ENCODE measurements around the gene DIPK2B.

The DIPK2B gene, protein sequence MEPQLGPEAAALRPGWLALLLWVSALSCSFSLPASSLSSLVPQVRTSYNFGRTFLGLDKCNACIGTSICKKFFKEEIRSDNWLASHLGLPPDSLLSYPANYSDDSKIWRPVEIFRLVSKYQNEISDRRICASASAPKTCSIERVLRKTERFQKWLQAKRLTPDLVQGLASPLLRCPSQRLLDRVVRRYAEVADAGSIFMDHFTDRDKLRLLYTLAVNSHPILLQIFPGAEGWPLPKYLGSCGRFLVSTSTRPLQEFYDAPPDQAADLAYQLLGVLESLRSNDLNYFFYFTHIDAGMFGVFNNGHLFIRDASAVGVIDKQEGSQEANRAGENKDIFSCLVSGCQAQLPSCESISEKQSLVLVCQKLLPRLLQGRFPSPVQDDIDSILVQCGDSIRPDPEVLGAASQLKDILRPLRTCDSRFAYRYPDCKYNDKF

DNA sequence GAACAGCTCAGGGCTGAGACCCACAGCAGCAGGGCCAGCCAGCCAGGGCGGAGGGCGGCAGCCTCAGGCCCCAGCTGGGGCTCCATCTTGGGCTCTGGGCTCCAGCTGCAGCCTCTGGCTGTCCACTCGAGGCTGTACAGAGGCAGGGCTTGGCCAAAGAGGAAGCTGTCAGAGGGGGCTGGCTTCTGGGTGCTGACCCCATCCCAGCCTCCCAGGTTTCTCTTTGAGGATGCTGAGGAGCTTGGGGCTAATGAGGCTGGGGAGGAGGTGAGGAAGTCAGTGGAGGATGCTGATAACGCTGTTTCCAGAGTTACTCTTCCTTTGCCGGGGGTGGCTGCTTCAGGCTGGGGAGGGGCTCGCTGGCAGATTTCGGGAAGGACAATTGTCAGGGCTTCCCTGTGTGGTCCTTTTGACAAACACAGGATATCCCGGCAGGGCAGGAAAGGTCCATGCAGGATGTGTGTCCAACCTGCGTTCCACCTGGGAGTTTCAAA, at the start of gene DIPK2B:
Gene DIPK2B, minus strand, starts transcription at position 136 of the 494 bp plus-strand sequence. Its CDS starts 50 bp downstream, at position 86.
- DNase-seq, result no peak

DNA sequence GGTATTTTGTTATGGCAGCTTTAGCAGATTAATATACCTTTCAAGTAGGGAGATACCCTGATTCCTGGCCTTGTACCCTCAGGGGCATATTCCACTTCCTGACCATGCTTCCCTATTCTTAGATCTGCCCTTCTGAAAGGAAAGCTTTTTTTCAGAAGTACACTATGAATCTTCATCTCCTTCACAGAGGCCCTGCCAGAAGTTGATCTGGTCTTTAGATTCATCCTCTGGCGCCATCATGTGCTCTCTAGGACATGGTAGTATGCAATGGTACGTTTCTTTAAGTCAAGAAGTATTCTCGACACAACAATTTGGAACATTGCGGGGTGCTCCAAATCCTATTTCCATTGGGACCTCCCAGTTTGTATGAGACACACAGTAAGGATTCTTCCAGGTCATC, 39.6 kb upstream of the DIPK2B start:
- no peak for DNase-seq

DNA sequence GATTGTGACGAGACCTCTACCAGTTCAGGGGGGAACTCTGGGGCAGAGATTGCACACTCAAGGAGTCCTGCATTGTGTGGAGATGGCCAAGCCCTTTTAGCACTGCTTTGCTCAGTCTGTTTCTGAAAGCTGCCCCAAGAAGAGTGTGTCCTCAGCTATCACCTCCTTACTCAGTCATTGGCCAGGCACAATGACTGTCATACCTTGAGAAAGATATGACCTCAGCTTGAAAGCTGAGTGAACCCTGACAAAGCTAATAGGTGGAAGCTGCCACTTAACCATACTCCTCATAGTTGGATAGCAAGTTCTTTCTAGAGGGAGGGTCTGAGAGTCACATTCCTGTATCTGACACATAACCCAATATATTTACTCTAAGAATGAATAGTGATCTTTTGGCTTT, 37.8 kb upstream of the DIPK2B start:
- no peak for DNase-seq

DNA sequence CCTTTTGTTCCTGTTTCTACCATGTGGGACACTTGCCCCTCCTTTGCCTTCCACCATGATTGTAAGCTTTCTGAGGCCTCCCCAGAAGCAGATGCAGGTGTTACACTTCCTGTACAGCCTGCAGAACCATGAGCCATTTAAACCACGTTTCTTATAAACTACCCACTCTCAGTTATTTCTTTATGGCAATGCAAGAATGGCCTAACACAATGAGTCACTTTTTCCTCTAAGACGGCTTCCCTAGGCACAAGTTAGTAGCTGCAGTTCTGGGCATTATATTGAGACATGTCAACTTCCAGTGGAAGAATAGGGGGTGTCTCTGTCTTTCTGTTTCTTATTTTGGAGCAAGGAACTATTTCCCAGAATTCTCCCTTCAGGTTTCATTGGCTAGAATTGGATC, 32.9 kb upstream of the DIPK2B start:
- no peak for DNase-seq

DNA sequence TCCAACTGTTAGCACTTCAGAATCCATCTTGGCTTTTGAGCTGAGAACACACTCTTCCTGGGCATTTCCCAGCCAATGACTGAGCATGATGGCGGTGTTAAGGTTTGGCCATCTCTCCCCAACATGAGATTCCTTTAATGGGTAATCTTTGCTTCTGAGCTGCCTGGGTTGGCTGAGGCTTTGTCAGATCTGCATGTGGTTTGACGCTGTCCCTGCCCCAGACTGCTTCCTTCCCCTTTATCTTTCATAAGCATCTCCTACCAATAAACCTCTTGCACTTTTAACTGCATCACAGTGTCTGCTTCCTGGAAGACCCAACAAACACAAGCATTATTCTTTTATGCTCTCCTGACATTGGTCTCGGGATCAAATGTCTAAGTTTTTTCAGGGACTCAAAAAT, 31.5 kb upstream of the DIPK2B start:
- no peak for DNase-seq

DNA sequence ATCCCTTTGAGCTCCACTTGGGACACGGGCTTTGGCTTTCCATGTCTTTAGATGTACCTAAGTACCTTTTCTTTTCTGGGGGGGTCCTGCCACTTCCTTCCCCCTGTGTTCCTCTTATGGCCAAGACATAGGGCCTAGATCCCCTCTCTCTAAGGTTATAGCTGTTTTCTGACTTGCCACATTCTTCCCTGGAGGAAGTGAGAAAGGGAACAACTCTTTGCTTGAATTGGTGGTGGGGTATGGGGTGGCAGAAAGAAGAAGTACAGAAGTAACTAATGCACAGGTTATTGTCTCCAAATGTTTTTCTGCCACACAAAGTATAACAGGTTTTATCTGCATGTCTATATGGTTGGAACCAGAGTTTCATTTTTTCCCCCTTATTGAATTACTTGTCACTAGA, 29.7 kb upstream of the DIPK2B start:
- DNase-seq, result no peak

DNA sequence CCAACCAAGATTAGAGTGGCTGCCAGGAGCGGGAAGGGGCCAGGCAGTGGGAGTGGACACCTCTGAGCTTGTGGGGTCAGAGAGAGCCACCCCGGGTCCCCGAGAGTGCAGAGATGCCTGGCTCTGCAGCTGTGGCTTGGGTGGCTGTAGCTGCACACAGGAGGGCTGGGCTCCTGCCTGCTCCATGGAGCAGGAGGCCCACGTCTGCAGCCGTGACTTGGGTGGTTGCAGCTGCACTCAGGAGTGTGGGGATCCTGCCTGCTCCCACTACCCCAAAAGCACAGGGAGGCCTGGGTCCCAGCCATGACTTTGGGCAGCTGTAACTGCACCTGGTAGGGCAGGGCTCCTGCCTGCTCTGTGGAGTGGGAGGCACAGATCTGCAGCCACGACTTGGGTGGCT, 28.7 kb upstream of the DIPK2B start:
- no peak for DNase-seq

DNA sequence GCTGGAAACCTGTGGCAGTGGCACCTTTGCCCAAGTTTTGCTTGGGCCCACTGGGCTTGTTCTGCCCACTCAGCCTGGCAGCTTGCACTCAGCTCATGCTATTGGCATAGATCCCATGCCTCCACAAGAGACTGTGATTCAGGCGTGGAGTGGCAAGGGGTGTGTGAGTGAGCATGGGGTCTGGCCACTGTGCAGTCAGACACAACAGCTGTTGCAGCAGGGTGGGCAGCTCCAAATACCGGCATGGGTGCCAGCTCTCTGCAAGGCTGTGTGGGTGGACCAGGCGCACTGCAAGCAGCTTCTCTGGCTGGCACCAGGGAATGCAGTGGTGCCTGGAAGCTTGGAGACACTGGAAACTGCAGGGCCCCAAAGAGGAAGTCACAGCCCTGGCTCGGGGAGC, 27.4 kb upstream of the DIPK2B start:
- no peak for DNase-seq

DNA sequence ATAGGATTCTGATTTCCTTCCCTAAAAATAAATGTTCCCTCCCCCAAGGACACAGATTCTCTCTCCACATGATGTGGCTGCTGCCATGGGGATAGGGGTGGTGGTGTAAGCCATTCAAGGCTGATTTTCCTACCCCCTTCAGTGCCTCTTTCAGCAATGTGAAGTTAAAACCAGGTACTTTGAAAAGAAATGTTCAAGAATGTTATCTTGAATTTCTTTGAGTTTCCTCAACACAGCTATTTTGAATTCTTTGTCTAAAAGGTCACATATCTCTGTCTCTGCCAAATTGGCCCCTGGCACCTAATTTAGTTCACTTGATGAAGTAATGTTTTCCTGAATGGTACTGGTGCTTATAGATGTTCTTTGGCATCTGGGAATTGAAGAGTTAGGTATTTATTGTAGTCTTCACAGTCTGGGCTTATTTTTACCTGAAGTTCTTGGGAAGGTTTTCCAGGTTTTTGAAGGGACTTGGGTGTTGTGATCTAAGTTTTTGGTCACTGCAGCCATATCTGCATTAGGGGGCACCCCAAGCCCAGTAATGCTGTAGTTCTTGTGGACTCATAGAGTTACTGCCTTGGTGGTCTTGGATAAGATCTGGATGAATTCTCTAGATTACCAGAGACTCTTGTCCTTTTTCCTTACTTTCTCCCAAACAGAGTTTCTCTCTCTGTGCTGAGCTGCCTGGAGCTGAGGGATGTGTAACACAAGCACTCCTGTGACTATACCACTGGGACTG, 7.6 kb upstream of the DIPK2B start:
- no peak for DNase-seq

DNA sequence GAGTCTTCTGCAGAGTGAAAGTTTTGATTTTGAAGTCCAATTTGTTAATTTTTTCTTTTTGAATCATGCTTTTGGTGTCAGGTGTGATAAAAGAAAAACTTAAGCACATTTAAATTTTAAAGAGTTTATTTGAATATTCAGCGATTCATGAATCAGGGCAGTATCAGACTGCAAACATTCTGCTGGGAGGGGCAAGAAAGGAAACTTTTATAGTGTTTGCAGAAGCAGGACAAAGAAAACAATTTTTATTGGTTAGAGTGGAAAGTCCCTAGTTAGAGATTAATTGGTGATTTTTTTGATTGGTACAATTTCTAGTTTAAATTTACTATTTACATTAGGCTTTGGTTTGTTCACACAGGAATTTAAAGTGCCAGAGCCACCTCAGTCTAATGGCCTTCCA, 1.5 kb upstream of the DIPK2B start:
- no peak for DNase-seq

DNA sequence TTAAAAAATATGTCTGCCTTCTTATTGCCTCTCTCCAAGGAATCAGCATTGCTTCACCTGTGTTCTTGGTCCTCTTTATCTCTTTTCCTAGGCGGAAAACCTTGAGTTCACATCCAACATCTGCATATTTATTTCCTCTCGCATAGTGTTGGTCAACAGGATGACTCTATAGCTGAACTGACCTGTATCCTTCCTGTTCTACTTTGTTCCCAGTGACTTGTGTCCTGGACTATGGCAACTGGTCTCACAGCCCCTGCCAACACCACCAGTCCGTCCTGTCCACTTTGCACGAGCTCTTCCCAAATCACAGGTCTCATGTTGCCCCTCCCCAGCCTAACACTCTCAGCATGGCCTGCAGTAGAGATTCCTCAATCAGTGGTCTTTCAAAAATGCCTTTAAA, 2.0 kb downstream of the DIPK2B start:
- no peak for DNase-seq

DNA sequence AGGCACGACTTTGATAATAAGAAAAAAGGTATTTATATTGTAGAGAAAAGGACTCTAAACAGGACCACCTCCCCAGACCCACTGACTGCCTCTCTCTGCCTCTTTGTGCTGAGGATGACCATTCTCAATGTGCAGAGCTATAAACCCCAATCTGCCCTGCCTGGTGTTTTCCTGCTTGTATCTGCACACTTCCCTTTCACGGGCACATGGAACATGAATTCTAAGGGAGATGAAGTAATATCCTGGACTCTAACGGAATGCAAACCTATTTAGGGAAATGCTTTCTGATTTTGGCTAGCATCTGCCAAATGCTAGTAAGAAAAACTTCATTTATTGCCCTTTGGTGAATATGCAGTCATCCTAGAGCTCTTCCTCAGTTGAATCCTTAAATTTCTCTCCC, 2.4 kb downstream of the DIPK2B start:
- no peak for DNase-seq

DNA sequence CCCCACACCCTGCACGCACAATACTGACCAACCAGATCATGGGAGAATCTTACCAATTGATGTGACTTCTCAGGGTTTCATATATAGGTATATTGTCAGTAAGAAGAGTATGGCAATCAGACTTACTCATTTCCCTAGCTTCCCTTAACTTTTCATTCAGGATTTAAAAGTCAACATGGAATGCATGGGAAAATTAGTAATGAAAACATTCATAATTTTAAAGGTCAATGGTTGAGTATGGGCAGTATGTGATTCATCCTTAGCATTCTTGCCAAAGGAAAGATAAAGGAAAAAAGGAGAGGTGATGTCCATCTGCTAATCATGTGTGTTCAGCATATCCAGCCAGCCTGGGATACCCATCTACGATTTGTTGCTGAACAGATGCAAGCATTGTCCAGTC, 4.0 kb downstream of the DIPK2B start:
- DNase-seq, result no peak

DNA sequence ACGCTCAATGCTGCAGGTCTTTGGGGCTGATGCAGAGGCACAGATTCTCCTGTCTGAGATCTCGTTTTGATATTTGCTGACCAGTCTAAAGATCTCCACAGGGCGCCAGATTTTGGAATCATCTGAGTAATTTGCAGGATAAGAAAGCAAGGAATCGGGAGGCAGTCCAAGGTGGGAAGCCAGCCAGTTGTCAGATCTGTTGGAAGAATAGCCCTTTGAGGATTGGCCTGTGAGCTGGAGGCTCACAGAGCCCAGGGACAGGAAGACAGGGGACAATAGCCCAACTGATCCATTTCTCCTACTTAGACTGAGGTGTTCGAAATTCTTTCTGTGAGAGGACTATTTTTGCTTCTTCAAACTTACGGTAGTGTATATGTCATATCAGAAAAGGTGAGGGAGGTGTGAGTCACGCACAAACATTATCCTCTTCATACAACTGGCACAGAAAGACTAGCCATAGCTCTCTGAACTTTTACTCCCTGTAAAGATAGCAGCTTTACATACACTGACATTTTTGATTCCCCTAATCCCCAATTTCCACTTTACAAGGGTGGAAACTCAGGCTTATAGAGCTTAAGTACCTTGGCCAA, 8.8 kb downstream of the DIPK2B start:
- DNase-seq, result no peak

DNA sequence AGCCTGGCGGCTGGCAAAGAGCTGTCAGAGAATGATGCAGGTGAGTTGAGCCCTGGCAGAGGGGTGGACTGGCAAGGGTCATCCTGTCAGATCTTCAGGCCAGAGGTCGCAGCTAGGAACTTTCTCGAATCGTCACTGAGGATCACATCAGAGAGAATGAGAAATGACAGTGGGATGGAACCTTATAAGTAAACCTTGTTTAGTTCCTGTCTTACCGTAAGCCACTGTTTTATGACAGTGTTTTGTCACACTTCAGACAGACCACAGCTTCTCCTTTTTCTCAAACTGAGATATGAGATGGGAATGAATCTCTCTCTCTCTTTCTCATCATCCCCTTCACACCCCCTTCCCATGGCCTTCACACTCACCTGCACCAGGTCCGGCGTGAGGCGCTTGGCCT, 9.3 kb downstream of the DIPK2B start:
- DNase-seq, result no peak

DNA sequence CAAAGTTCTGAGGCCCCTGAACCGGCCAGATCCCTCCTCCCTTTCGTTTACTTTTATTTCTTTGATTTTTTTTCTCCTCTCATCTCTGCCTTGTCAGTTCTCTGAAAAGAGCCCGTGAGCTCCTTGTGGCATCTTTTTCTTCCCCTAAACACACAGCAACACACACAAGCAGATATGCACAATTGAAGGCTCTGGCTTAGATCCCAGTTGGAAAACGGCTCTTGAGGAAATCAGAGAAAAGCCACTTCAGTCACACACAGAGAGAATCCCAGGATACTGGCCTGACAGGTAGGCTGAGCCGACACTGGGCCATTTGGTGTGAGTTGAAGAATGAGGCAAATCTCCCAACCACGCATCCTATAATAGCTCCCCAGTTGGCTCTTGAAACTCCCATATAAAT, 12.9 kb downstream of the DIPK2B start:
- DNase-seq, result no peak

DNA sequence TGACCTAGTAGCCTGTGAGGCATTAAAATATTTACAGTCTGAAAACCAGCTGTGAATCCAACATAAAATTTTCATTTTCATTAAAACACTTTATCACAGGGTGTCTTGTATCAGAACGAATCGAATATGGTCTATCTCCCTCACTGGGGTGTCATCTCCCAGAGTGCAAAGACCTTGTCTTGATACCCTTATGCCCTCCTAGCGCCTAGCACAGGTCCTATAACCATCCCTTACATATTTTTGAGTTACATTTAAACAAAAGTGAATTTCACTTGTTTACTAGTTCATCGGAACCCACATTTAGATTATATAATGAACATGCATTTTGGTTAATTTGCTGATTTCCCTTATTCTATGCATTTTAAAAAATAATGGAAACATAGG, 14.0 kb downstream of the DIPK2B start:
- DNase-seq, result no peak

DNA sequence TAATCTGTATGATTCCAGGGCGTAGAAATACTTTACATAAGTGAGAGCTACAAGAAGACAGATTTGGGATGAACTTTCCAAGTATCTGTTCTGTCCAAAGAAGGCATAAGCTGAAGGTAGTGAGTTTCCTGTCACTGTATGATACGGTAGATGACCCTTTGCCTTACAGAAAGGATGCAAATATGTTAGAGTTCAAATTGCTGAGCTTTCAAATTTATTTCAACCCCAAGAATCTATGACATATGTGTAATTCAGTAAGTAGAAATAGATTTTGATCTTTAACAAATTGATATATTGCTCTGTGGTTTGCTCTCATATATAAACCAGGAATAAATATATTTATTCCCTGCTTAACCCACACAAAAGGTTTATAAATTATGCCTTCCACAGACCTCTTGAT, 16.5 kb downstream of the DIPK2B start:
- no peak for DNase-seq

DNA sequence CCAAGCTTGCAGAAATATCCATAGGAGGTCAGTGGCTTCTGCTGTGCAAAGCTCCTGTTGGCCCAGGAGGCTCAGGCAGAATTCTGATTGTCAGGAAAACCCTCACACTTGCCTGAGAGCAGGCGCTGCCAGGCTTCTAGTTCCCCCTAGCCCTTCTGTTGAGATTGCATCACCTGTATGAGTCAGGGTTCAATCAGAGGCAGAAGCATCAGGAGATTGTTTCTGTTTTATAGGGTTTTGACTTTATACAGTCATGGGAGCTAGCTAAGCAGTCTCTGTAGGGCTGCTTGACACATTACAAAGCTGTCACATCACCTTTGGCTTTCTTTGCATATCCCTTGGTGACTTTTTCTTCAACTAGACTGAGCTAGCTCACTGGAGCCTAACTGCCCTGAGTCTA, 27.8 kb downstream of the DIPK2B start:
- no peak for DNase-seq

DNA sequence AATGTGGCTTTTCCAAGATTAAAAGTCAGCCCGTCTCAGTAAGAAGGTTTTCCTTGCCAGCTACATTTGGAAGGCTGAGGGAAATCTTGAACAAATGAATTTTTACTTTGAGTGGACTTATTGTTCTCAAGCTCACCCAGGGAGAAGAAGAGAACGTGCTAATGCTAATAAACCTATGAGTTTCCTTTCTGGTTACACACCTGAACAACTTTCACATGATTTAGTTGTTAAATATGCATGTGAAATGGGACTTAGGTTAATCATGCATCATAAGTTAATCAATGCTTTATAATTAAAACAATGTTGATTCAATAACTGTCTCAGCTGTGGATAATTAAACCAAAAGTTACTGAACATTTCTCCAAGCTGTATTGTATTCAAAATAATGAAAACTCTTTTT, 33.9 kb downstream of the DIPK2B start:
- DNase-seq, result no peak

DNA sequence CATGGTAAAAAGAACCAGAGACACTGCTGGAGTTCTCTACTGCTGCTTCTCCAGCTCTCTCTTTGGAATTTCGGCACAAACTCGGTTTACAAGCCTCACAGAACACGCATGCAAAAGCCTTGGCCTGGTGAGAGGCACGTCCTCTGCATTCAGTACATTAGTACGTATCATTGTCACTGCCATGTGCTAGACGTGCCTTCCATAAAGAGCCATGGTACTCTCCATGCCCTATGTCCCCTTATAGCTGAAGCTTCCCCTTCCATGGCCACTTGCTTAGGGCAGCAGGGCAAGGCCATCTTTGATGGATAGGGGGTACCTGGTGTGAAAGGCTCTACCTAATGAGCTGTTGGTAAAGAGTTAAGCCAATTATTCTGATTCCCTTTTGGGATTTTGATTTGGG, 35.0 kb downstream of the DIPK2B start:
- DNase-seq, result no peak

DNA sequence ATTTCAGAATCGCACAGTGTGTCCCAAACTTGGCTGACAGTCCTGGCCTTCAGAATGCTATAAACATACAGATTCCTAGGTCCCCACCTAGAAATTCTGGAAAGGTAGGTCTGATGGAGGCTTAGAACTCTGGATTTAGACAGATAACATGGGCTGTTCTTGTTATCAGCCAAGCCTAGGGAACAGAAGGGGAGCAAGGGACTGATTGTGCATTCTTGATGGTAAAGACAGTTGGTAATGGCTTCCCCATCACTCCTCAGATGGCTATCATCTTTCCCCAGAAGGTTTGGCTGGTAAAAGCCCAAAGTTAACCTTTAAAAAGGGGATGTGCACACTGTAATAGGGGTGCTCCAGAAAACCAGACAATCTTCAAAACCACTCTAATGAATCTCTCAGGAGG, 35.7 kb downstream of the DIPK2B start:
- DNase-seq, result no peak

DNA sequence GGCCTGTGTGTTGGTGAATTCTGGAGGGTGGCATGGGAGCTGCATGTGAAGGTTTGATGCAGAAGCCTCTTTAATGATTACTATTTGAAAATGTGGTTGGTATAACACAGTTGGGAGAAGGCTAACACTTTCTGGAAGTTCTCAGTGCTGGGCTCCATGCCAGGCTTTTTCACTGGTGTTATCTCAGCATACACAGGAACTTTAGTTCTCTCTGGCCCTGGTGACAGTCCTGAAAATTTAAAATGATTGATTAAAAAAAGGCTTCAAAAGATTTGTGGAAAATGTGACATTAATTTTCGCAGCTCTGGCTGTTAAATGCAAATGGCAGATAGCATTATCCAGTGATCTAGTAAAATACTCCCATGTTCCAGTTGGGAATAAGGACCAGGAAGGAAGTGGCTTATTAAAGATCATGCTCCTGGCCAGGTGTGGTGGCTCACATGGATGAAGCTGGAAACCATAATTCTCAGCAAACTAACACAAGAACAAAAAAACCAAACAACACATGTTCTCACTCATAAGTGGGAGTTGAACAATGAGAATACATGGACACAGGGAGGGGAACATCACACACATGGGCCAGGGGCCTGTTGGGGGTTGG, 36.6 kb downstream of the DIPK2B start:
- no peak for DNase-seq

DNA sequence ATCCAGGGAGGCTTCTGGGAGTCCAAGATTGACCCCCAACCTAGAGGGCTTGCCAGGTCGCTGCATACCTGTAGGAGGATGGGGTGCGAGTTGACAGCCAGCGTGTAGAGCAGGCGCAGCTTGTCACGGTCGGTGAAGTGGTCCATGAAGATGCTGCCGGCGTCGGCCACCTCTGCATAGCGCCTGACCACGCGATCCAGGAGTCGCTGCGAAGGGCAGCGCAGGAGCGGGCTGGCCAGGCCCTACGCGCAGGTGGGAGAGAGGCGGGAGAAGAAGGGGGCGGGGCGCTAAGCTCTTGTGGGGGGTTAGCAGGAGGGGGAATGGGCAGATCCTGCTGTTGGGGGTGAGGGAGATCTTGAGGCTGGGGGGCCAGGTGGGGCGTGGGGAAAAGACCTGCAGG, 43.0 kb downstream of the DIPK2B start:
- no peak for DNase-seq

Measured in amniotic stem cell (primary cell).